Osteocyte (in vitro differentiated cells): ENCODE measurements around the gene MTA1. TPM values are rescaled to one million over a fixed set of nuclear protein-coding genes. Genes with fewer than 3 reads are reported as not detected.

Experiments
- DNase-seq: peaks from one replicate; pipeline ENCODE4 v3.0.0; 2021; ENCODE audit warnings: mixed read lengths; ENCODE audit not compliant: unreplicated experiment; ENCODE audit errors: extremely low spot score
- H3K27ac Mint-ChIP-seq: one replicate; pipeline ENCODE4 v1.8.0; 2021; ENCODE audit warnings: mild to moderate bottlenecking, mixed read lengths; ENCODE audit not compliant: unreplicated experiment
- H3K27me3 Mint-ChIP-seq: one replicate; pipeline ENCODE4 v1.8.0; 2021; ENCODE audit warnings: mixed read lengths; ENCODE audit not compliant: unreplicated experiment
- H3K36me3 Mint-ChIP-seq: one replicate; pipeline ENCODE4 v1.8.0; 2021; ENCODE audit warnings: mixed read lengths; ENCODE audit not compliant: unreplicated experiment
- H3K4me1 Mint-ChIP-seq: one replicate; pipeline ENCODE4 v1.8.0; 2021; ENCODE audit warnings: mixed read lengths; ENCODE audit not compliant: unreplicated experiment
- H3K4me3 Mint-ChIP-seq: one replicate; pipeline ENCODE4 v1.8.0; 2021; ENCODE audit warnings: mild to moderate bottlenecking, moderate library complexity, mixed read lengths; ENCODE audit not compliant: unreplicated experiment
- H3K9me3 Mint-ChIP-seq: one replicate; pipeline ENCODE4 v1.8.0; 2021; ENCODE audit warnings: mixed read lengths; ENCODE audit not compliant: unreplicated experiment
- total RNA-seq: library from RNA; stranded (reverse); gene quantifications from 2 replicates; pipeline ENCODE4 v1.2.1, GENCODE V29; 2021
- TF ChIP-seq, protein P1 (sequence below): fragments of 200-600 bp; sonication (generic); IDR thresholded peaks from 2 replicates; pipeline ENCODE4 v1.5.0; 2021; ENCODE audit warnings: antibody characterized with exemption, mild to moderate bottlenecking, moderate library complexity

The MTA1 gene
- total RNA-seq, 1 donor from 2014 or later: 132 TPM

DNA sequence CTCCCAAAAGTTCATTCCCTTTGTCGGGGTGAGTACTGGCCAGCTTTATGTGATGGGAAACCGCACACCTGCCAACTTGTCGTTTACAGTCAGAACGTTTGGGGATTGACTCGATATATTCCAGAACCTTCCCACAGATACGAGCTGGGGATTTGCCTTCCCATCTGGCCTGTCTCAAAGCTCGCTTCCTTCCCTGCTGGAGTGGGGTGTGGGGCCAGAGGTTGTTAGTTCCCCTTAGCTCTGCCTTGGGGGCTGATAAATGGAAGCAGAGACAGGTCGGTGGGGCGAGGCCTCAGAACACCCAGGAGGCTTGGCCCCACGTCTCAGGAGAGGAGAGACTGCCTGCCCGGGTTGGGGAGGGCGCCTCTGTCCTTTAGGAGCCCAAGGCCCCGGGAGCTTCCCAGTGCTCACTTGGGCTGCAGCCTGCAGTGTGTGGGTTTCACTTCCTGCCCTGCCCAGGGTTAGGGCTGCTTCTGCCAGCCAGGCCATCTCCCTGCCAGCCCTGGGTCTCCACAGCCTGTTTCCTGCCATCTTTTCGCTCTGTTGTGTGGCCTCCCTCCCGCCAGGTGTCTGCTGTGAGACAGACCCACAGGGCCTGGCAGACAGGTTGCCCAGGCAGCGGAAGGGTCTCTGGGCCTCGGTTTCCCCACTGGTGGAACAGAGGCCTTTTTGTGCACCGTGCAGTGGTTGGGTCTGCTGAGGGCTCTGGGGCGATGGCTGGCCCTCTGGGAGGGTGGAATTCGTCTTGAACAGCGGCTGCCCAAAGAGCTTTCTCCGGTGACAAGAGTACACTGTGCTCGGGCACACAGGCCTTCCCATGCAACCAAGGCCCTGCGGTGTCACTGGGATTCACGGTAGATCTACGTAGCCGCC is 29.4 kb upstream of the MTA1 start:
- Mint-ChIP-seq H3K4me3 (no peak overlapping the region), H3K4me1 (no peaks in the 10 kb centered on the region), H3K36me3 (peaks cover 11% of the 10 kb centered on the region), H3K9me3 (no peaks in the 10 kb centered on the region), H3K27me3 (no peaks in the 10 kb centered on the region), H3K27ac (no peak overlapping the region)
- DNase-seq: no peak
- TF ChIP-seq, protein P1, sequence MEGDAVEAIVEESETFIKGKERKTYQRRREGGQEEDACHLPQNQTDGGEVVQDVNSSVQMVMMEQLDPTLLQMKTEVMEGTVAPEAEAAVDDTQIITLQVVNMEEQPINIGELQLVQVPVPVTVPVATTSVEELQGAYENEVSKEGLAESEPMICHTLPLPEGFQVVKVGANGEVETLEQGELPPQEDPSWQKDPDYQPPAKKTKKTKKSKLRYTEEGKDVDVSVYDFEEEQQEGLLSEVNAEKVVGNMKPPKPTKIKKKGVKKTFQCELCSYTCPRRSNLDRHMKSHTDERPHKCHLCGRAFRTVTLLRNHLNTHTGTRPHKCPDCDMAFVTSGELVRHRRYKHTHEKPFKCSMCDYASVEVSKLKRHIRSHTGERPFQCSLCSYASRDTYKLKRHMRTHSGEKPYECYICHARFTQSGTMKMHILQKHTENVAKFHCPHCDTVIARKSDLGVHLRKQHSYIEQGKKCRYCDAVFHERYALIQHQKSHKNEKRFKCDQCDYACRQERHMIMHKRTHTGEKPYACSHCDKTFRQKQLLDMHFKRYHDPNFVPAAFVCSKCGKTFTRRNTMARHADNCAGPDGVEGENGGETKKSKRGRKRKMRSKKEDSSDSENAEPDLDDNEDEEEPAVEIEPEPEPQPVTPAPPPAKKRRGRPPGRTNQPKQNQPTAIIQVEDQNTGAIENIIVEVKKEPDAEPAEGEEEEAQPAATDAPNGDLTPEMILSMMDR: no peak

DNA sequence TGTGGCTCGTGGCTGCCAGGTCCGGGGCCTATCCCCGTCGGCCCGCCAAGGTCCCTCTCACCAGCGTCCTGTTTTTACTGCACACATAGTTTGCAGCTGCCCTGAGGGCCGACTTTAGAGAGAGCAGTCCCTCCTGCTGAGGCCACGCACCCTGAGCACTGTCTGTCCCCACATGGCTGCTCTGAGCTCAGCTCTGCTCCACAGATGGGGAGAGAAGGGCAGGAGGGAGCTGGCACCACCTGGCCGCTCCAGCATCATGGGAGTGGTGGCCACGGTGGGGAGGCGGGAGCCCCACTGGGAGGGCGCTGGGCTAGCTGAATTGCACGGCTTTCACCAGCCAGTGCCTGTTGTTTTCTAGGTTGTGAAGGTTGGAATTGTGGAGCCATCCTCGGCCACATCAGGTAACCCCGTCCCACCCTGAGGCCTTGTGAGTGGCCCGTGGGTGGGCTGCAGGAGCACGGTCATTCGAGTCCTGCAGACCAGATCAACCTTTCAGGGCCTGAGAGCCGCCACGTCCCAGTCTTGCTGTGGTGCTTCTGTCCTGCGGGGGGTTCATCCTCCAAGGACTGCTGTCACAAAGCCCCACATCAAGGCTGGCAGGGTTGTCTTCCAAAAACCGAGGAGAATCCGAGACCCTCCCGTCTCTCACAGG is 28.7 kb upstream of the MTA1 start:
- Mint-ChIP-seq H3K9me3 (no peaks in the 10 kb centered on the region), H3K27ac (no peak overlapping the region), H3K36me3 (peaks cover 11% of the 10 kb centered on the region), H3K4me3 (no peak overlapping the region), H3K4me1 (no peaks in the 10 kb centered on the region), H3K27me3 (no peaks in the 10 kb centered on the region)
- DNase-seq: no peak
- TF ChIP-seq, protein P1: no peak

DNA sequence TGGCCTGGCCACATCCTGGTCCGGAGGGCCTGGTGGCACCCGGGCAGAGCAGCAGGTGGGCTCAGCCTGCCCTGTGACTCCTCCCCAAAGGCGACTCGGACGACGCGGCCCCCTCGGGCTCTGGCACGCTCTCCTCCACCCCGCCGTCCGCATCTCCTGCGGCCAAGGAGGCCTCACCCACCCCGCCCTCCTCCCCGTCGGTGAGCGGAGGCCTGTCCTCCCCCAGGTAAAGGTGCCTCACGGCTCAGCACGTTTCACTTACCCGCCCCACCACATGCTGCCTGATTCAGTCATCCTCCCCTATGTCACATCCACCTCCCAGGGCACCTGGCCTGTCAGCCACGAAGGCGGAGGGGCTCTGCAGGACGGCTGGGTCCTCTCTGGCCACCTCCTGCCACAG is 28.1 kb upstream of the MTA1 start:
- H3K4me3 Mint-ChIP-seq: no peak overlapping the region
- H3K27me3 Mint-ChIP-seq: no peaks in the 10 kb centered on the region
- peaks cover 11% of the 10 kb centered on the region for H3K36me3 Mint-ChIP-seq
- no peaks in the 10 kb centered on the region for H3K9me3 Mint-ChIP-seq
- DNase-seq: no peak
- no peak overlapping the region for H3K27ac Mint-ChIP-seq
- TF ChIP-seq, protein P1: no peak
- H3K4me1 Mint-ChIP-seq: no peaks in the 10 kb centered on the region

DNA sequence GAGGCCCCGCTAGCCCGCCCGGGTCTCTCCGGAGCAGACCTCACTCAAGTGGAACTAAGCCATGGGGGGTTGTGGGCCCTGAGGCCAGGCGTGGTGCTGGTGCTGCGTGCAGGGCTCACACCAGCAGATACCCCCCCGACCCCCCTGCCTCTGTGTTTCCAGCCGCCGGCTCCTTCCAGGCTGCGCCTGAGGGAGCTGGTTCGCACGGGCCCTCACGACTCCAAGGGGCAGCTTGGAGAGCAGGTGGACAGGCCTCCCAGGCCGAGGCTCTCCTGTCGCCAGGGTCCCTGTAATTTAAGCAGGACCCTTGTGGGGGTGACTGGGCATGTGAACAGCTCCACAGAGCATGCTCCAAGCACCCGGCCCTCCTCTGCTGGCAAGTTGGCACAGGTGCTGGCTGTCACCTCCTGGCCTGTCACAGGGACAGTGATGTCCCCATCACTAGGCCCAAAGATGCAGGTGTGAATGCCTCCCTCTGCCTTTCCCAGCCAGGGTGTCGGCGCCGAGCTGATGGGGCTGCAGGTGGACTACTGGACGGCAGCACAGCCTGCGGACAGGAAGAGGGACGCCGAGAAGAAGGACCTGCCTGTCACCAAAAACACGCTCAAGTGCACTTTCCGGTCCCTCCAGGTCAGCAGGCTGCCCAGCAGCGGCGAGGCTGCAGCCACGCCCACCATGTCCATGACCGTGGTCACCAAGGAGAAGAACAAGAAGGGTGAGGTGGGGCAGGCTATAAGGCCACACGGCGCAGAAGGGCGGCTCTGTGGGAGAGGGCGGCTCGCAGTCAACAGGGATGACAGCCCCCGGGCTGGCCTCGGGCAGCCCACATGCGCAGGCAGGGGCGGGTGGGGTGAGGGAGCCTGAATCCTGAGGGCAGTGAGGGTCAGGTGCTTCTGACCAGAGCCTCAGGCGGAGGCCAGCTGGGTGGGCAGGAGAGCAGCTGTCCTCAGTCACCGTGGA is 27.2 kb upstream of the MTA1 start:
- TF ChIP-seq, protein P1: no peak
- H3K4me3 Mint-ChIP-seq: no peak overlapping the region

More for the DNA sequence above, 27.2 kb upstream of the MTA1 start:
- H3K27me3 Mint-ChIP-seq: no peaks in the 10 kb centered on the region
- no peak for DNase-seq
- no peak overlapping the region for H3K27ac Mint-ChIP-seq
- H3K36me3 Mint-ChIP-seq: peaks cover 10% of the 10 kb centered on the region
- no peaks in the 10 kb centered on the region for H3K9me3 Mint-ChIP-seq
- no peaks in the 10 kb centered on the region for H3K4me1 Mint-ChIP-seq
